GM12873 (cell line): ENCODE results near the gene PCSK6.

ENCODE experiments used
- CTCF ChIP-seq: IDR thresholded peaks from 2 replicates; pipeline ENCODE4 v1.5.1; 2012; ENCODE audit warnings: low read depth, mild to moderate bottlenecking, moderate library complexity, low read length, control low read depth; ENCODE audit not compliant: insufficient read depth; ENCODE audit errors: missing control alignments

PCSK6 gene

DNA sequence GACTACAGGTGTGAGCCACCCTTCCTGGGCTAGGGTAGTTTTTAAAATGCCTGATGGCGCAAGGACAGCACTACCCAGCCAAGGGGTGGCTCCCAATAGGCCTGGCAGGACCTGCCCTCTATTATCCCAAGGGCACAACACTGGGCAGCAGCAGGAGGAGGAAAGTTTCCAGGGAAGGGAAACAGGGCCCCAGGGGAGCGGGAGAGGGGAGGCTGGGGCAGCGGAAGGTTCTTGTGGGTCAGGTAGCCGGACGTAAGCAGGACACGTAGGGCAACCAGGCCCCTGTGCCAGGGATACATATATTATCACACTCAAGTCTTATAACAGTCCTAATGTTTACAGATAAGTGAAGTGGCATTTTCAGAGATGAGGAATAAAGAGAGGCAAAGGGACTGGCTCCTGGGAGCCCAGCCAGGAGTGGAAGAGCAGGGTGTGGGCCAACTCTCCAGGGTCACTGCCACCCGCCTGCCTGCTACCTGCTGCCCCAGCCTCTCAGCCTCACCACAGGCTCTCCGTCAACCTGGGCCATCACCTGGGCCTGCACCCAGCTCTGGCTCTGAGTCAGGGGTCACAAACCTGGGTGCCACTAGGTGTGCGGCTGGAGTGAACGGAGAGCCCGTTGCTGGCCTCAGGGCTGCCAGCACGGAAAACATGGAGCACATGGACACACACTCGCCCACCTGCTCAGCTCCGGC, 121.3 kb downstream of the PCSK6 start:
- no peak for TF ChIP-seq CTCF

GRCh38 chr15:101366853-101367252, 122.7 kb downstream of the PCSK6 start:
- TF ChIP-seq CTCF: no peak

GRCh38 chr15:101362986-101363566, 126.4 kb downstream of the PCSK6 start:
- TF ChIP-seq CTCF: no peak

- TF ChIP-seq CTCF: no peak
Measured at GRCh38 chr15:101362359-101362758, 127.1 kb downstream of the PCSK6 start.

DNA sequence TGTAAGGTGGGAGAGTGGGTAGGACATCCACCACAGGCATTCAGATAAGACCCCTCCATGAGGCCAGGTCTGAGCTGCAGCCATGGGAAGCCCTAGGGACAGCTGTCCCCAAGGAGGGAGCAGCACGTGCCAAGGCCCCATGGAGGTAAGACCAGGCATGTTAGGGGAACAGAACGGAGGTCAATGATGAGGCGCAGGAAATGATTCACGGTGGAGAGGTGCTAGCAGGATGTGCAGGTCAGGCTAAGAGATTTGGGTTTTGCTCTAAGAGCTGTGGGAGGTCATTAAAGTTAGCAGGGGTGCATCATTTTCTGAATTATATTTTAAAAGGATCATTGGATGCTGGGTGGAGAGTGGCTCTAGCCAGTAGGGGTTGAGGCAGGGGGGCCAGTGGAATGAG, 128.1 kb downstream of the PCSK6 start:
- TF ChIP-seq CTCF: no peak

GRCh38 chr15:101359365-101359947, 130.1 kb downstream of the PCSK6 start:
- TF ChIP-seq CTCF: no peak

DNA sequence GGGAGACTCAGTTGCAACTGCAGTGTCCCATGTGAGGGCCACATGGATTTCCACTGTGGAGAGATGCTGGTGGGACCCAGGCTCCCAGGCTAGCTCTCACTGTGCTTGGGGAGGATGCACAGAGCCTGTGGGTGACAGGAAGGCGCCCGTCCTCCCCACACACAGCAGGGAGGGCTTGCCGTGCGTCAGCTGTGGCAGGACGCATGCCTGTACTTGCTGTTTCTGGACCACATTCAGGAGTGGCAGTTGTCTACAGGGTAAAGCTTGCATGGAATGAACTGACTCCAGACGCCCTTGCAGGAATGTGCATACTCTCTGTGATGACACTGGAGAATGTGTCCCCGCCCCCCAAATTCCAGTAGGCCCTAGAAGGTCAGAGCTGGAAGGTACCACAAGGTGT, 130.6 kb downstream of the PCSK6 start:
- no peak for TF ChIP-seq CTCF
